ENCODE measurements around the gene DCTN3. TPM values are rescaled to one million over a fixed set of nuclear protein-coding genes. Genes with fewer than 3 reads are reported as not detected.

The DCTN3 gene
- total RNA-seq, 2 donors from 2014 or later = 65.2 to 76.3 TPM

DNA sequence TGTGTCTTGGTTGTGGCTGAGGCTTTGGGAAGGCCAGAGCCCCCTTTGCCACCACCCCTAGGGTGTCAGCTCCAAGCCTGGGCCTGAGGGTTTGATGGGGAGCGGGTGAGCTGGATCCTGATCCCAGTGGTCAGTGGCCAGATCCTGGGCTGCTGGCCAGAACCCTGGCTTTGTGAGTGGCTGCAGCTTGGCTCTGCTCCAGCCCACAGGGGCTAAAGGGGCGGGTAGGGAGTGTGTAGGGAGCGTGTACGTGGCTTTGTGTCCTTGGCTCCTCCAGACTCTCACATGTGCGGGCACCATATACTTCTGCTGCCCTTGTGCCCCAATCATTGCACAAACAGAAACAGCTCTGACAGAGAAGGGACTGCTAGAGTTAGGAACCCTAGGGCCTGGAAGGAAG, 30.5 kb upstream of the DCTN3 start:
- intact Hi-C loops (cut with DNase I) = no loop called here
- Histone ChIP-seq H3K27ac (peak overlapping the region; percentile 79), H3K4me1 (peaks cover 14% of the 10 kb centered on the region), H3K4me3 (no peak overlapping the region), H3K27me3 (no peaks in the 10 kb centered on the region), H3K9me3 (no peaks in the 10 kb centered on the region), H3K9ac (ENCODE audit: low read depth in 2 of 2, low read length in 2 of 2) (no peak overlapping the region), H3K36me3 (no peaks in the 10 kb centered on the region)
- DNase-seq = no peak
- TF ChIP-seq, protein P1, sequence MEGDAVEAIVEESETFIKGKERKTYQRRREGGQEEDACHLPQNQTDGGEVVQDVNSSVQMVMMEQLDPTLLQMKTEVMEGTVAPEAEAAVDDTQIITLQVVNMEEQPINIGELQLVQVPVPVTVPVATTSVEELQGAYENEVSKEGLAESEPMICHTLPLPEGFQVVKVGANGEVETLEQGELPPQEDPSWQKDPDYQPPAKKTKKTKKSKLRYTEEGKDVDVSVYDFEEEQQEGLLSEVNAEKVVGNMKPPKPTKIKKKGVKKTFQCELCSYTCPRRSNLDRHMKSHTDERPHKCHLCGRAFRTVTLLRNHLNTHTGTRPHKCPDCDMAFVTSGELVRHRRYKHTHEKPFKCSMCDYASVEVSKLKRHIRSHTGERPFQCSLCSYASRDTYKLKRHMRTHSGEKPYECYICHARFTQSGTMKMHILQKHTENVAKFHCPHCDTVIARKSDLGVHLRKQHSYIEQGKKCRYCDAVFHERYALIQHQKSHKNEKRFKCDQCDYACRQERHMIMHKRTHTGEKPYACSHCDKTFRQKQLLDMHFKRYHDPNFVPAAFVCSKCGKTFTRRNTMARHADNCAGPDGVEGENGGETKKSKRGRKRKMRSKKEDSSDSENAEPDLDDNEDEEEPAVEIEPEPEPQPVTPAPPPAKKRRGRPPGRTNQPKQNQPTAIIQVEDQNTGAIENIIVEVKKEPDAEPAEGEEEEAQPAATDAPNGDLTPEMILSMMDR (IDR thresholded peaks at IDR 0.05) = no peak

DNA sequence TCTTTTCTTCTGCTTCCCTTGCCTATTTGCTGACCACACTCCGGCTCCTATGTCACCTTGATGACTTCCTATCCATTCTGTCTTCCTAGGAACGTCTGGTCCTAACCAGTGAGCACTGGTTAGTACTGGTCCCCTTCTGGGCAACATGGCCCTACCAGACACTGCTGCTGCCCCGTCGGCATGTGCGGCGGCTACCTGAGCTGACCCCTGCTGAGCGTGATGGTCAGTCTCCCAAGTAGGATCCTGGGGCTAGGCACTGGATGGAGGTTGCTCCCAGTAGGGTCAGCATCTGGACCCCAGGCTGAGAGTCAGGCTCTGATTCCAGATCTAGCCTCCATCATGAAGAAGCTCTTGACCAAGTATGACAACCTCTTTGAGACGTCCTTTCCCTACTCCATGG, 28.4 kb upstream of the DCTN3 start:
- H3K27ac ChIP-seq = no peak overlapping the region
- no peaks in the 10 kb centered on the region for H3K36me3 ChIP-seq
- TF ChIP-seq, protein P1 (IDR thresholded peaks at IDR 0.05) = no peak
- H3K9ac ChIP-seq (ENCODE audit: low read depth in 2 of 2, low read length in 2 of 2) = no peak overlapping the region
- H3K27me3 ChIP-seq = no peaks in the 10 kb centered on the region
- DNase-seq = no peak
- H3K4me3 ChIP-seq = no peak overlapping the region
- peaks cover 14% of the 10 kb centered on the region for H3K4me1 ChIP-seq
- no peaks in the 10 kb centered on the region for H3K9me3 ChIP-seq
- intact Hi-C loops (cut with DNase I) = no loop called here

DNA sequence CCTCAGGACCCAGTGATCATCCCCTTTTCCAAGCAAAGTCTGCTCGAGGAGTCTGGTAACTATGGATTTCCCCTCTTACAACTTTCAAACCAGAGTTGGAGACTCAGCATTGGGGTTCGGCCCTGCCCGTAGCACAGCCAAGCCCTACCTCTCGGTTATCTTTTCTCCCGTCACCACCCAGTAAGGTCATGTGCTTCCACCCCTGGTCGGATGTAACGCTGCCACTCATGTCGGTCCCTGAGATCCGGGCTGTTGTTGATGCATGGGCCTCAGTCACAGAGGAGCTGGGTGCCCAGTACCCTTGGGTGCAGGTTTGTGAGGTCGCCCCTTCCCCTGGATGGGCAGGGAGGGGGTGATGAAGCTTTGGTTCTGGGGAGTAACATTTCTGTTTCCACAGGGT, 27.4 kb upstream of the DCTN3 start:
- TF ChIP-seq, protein P1 (IDR thresholded peaks at IDR 0.05) = no peak
- intact Hi-C loops (cut with DNase I) = no loop called here
- Histone ChIP-seq H3K36me3 (no peaks in the 10 kb centered on the region), H3K9me3 (no peaks in the 10 kb centered on the region), H3K4me1 (peaks cover 14% of the 10 kb centered on the region), H3K4me3 (peak overlapping the region; percentile 88), H3K27me3 (no peaks in the 10 kb centered on the region), H3K9ac (ENCODE audit: low read depth in 2 of 2, low read length in 2 of 2) (peak overlapping the region; percentile 93 to 95), H3K27ac (peak overlapping the region; percentile 97)
- peak; percentile 51 for DNase-seq

DNA sequence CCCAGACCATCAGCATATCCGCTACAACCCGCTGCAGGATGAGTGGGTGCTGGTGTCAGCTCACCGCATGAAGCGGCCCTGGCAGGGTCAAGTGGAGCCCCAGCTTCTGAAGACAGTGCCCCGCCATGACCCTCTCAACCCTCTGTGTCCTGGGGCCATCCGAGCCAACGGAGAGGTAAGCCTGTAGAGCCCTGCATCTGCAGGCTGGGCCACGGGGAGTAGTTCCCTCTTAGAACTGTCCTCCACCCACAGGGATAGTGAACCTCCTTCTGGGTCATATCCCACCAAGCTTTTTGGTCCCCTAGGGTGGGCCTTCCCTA, 26.7 kb upstream of the DCTN3 start:
- Histone ChIP-seq H3K4me1 (peaks cover 10% of the 10 kb centered on the region), H3K27ac (peak overlapping the region; percentile 97), H3K27me3 (no peaks in the 10 kb centered on the region), H3K9me3 (no peaks in the 10 kb centered on the region), H3K4me3 (peak overlapping the region; percentile 88), H3K9ac (ENCODE audit: low read depth in 2 of 2, low read length in 2 of 2) (peak overlapping the region; percentile 93 to 95), H3K36me3 (no peaks in the 10 kb centered on the region)
- intact Hi-C loops (cut with DNase I) = no loop called here
- TF ChIP-seq, protein P1 (IDR thresholded peaks at IDR 0.05) = no peak
- no peak for DNase-seq

DNA sequence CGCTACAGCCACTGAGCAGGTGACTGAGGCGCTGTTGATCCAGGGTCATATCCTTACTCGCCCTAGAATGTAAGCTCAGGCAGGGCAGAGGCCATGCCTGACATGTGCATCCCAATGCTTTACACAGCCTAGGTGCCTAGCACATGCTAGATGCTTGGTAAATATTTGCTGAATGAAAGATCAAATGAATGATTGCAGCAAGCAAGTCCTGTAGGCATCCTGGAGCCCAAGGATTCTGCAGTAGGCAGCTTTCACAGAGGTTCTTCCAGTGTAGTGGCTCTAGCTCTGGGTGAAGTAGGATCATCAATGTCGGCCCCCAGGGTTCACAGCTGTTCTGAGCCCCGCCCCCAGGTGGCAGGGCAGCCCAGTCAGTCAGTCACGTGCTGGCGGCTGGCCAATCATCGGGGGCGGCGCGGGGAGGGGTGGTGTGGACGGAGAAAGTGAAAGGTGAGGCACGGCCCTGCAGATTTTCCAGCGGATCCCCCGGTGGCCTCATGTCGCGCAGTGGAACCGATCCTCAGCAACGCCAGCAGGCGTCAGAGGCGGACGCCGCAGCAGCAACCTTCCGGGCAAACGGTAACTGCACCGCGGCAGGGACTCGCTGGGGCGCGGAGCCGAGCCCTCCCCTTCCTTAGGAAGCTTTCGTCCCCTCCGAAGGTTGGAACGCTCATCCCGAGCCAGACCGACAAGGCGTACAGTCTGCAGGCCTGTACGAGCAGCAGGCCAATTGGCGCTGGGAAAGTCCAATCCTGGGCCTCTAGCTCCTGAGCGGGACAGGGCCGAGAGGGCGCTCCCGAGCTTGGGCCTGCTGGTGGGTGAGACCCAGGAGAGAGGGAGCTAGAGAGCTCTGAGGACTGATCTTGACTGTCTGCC, 26.2 kb upstream of the DCTN3 start, which contains the start of gene GALT:
Gene GALT, plus strand, starts transcription at position 465 of the 873 bp plus-strand sequence. Its CDS starts 30 bp downstream, at position 495.
- intact Hi-C loops (cut with DNase I) = no loop called here
- H3K4me1 ChIP-seq = peaks cover 7% of the 10 kb centered on the region
- peak; percentile 100 for DNase-seq
- H3K9ac ChIP-seq (ENCODE audit: low read depth in 2 of 2, low read length in 2 of 2) = peak within 1 kb of the TSS; percentile 93 to 95
- no peaks in the 10 kb centered on the region for H3K36me3 ChIP-seq
- H3K27ac ChIP-seq = peak within 1 kb of the TSS; percentile 97
- H3K27me3 ChIP-seq = no peaks in the 10 kb centered on the region
- TF ChIP-seq, protein P1 (IDR thresholded peaks at IDR 0.05) = peak; percentile 24
- peak within 1 kb of the TSS; percentile 88 for H3K4me3 ChIP-seq
- H3K9me3 ChIP-seq = no peaks in the 10 kb centered on the region
